NOMO-1 (cell line): ENCODE results near the gene ME3.
"Not testable (repeated sequence)": the region's sequence is repeated elsewhere in the genome, so short reads cannot be mapped to it uniquely, and the experiment has no call there.

Source experiments
- DNase-seq, 2 experiments: peaks; one replicate each; lab custom pipeline; 2025; ENCODE audit not compliant: unreplicated experiment in 2 of 2; lab: John Stamatoyannopoulos, UW

The ME3 gene

DNA sequence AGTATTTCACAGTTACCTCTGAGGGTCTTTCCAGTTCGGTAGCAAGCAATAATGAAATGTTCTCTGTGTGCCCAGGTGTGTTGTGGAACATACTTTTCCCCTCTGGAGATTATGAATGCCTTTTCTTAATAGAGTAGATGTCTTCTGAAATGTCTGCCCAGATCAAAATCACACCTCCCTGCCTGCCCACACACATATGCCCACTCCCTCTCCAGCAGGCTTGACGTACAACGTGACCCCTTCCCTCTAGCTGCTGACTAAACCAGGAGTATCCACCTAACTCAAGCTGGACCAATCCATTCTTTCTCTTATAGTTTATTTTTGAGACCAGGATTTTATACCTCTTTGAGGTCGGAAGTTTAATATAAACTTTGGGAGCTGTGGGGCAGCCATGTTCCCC is 48.7 kb downstream of the ME3 start:
- no peak for DNase-seq

DNA sequence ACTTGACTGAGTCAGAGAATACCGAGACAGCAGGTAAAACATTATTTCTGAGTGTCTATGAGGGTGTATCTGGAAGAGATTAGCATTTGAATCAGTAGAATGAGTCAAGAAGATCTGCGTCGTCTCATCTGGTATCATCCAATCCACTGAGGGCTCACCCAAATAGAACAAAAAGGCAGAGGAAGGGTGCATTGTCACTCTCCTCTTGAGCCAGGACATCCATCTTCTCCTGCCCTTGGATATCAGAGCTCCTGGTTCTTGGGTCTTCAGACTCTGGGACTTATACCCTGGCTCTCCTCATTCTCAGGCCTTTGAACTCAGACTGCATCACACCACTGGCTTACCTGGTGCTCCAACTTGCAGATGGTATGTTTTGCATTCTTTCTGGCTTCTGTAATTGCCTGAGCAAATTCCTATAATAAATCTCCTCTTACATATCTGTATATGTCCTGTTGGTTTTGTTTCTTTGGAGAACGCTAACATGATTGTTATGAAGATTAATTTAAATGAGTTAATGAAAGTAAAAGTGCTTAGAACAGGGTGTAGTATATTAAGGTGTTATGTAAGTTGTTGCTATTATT is 49.3 kb downstream of the ME3 start:
- no peak for DNase-seq

DNA sequence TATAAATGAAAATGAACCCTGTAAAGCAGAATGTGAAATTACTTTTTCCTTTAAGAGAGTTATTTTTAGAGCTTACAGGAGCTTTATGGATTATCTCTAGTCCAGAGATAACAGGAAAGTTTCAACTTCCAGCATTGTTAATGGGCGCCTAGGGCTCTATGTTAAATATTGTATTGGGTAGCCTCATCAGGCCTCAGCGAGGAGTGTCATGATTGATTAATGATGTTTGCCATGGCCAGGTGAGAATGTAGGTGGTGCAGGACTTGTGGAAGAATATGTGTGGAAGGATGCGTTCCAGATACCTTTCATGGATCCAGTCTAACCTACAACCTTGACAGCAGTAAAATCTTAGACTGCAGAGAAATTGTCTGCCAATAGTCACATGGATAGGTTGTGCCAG is 50.6 kb downstream of the ME3 start:
- no peak for DNase-seq

DNA sequence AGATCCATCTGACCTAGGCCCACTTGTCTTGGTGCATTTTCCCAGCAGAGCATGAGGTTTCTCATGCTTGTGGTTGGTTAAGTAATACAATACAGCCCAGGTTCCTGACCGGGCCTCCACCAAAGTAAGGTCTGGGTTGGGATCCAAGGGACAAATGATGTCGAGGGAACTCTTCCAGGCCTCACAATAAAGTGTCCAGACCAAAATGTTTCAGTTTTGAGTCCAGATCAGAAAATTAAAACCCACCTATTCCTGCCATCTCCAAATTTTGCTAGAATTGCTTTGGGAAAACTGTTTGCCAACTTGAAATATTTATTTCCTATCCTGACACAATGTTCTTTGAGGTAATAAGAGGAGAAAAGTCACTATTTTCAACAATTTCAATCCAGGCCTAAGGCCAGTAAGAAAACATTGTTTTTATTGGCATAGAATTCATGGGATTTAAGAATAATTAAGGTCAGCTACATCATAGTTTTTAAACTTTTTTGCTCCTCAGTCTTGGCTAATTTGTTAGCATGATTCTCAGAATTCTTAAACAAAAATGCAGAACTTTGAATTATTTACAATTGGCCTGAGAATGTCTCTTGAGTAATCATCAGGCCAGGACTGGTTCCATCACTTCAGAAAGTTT is 51.4 kb downstream of the ME3 start:
- DNase-seq, result no peak

DNA sequence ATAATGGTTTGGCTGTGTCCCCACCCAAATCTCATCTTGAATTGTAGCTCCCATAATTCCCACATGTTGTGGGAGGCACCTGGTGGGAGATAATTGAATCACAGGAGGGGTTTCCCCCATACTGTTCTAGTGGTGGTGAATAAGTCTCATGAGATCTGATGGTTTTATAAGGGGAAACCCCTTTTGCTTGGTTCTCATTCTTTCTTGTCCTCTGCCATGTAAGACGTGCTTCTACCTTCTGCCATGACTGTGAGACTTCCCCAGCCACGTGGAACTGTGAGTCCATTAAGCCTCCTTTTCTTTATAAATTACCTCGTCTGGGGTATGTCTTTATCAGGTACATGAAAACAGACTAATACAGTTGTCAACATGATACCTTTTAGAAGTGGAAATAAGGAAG is 53.0 kb downstream of the ME3 start:
- not testable (repeated sequence) for DNase-seq

DNA sequence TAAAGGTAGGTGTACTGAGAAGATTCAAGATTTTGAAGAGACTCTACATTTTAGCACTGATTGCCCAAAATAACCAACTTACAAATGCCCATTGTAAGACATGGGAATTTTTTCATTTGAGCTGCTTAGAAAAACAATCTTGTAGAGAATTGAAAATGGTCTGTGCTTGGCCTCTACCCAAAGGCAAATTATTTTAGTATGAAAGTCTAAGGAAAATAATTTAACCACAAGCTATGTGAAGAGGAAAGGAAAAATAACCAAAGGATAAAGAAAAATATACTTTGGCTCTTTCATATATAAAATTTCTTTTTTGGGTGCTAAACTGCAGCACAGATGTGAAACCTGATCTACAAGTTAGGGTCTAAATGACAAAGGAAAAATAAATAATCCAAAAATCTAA is 54.9 kb downstream of the ME3 start:
- no peak for DNase-seq

DNA sequence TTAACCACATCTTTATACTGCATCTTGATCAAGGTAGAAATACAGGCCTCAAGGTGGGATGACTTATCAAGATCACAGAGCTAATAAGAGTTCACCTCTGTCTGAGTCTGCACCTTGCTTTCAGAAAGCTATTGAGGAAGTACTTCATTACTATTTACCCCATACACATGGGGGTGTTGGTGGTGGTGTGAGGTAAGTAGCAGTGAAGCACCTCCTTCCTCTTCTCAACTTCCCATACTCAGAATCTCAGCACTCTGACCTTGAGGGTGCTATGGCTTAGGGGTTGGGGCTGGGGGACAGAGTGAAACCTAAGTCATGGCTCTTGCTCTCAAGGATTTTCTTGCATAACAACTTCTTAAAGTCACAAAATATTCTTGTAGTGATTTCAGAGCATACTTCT is 56.9 kb downstream of the ME3 start:
- DNase-seq, result peak; percentile 46 to 56

DNA sequence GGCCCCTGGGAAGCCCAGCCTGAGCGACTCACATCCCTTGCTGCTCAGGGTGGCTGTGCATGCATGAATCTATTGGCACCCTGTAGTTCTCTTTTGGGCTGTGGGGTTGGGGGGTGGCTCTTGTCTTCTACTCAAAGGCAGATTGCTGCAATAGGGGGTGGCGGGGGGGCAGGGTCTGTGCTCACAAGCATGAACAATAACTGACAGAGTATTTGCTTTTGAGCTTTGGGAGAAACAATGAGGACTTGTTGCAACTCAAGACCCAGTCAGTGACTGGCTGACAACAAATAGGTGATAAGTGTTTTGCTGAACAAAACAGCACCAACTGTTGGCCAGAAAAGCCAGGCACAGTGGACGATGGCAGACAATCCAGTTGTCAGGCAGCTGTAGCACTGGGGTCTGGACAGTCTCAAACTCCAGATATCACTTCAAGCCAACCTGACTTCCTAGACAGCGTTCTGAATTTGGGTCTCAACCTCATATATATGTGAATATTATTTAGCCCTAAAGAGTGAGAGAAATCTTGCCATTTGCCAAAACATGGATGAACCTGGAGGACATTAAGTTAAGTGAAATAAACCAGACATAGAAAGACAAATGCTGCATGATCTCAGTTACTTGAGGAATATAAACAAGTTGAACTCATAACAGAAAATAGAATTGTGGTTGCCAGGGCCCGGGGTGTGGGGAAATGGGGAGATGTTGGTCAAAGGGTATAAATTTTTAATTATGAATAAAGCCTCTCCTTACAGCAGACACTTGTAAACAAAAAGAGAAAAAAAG is 61.7 kb downstream of the ME3 start:
- DNase-seq, result no peak

DNA sequence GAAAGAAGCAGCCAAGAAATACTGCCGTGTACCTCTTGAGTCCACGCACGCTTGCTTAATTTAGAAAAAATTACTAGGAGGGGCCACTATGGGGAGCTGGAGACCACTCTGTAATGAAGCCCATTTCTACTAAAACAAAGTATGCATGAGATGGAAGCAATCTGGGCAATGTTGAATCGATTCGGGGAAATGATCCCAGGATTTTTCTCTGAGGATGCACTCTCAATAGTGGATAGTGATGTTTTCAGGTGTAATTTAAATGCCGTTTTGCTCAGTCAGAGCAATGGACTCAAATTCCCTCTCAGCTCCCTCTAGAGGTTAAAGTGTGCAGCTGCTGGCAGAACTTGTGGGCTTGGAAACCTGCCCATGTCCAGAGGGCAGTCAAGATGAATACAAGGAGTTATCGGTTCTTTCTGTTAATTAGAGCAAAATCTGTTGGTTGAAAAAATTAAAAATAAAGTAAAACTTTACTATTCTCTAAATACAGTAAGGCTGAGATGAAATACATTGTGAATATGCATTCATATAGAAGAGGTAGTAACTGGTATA is 64.1 kb downstream of the ME3 start:
- peak in 1 of 2 experiments; percentile 57 for DNase-seq

DNA sequence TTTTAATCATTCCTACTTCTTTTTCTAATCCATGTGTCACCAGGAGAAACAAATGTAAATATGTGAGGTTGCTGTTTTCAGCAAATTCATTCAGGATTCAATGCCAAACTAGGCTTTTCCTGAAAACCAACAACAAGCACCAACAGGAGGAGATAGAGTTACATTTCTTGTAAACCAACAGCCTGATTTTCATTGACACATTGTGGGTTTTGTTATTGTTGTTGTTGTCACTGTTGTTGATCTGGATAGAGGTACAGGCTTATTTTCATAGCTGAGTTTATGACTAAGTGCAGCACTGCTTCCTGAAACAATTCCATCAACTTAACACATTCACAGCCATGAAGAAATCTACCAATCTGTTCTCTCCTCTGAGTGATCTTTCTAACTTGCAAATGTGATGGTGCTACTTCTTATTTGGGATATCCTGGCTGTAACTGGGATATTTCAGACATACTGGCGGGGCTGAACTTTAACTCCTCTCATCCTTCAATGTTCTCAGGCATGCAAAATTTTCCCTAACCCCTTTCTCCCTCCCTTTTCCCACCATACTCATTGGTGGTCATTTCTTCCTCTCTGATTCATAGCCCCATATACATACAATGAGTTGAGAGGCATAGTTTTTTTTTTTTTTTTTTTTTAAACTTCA is 65.5 kb downstream of the ME3 start:
- no peak for DNase-seq

DNA sequence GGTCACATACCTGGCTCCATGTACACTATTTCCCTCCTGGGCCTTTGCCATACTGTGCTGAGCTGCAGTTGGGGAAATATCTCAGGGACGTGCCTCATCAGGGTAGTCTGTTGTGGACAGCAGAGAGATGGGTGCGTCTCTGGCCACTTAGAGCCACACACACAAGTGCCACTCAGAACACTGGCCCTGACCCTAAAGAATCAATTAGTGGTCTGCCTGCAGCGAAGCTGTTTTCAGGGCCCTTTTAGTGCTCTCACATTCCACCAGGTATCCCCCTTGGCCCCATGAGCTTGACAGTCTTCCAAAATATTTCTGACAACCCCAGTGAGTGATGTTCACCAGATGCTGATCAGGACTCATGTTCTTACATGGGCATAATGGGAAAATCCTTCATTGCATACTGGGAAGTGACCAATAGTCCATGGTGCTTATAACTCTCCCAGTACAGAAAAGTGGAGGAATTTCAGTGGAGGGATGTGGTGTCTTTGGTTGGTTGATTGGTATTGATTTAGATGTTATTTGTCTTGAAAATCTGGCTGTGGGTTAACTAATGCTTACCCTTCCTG is 66.1 kb downstream of the ME3 start:
- DNase-seq, result no peak

DNA sequence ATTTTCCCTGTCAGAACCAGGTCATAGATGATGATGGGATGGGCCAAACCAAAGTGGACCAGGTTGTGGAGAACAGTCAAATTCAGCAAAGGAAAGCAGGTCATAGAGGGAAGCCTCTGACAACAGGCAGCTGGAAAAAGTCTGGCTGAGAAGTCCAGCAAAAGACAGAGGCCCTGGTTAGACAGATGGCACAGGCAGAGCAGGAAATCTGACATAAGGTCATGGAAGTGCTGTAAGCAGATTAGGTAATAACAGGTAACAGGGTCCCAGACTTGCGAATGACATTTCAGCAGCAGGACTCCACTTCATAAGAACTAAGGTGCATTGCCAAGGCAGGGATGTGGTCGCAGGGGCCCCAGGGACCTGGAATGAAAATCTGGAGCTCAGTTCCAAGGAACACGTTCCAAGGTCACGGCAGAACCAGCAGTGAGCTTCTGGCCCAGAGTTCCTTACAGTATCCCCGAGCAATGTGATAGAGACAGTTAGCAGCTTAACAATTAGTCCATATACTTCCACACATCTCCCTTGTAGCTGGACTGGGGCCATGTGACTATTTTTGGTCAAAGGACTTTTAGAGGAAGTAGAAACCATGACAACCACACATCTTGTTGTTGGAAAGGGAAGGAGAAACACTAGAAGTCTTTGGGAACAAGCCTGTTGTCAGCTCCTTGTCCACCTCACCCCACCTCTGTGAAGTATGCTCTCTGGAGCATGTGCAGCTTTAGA is 75.4 kb downstream of the ME3 start:
- DNase-seq, result peak; percentile 8 to 39

DNA sequence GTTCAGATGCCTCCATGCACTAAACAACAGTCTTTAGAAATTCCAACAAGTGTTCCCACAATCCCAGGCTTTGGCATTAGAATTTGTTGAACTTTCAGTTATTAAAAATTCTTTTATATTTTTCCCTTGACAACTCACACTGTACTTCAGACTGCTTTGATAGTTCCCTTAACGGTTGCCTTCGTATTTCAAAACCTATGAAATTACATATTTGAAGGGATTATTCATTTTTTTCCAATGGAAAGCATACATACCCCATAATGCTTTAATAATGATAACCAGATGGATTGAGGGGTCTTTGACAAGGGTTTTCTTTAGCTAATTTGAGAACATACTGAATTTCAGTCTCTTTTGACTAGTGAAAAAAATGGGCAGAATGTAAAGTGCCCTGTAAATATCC is 76.5 kb downstream of the ME3 start:
- no peak for DNase-seq

DNA sequence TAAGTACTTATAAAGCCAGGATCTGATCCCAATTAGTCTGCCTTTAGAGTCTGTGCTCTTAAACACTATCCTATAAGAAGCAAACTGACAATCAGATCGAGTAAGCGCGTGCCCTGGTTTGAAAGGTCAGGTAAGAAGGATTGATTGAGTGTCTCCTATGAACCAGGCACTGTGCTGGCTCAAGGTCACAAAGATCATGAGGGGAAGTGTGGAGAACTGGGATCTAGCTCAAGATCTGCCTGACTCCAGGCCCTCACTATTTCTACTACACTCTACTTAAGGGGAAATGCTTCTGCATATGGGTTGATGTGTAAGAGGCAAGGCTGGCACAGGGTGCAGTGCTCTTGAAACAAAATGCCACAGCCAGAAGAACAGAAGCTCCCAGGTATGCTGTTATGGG is 77.0 kb downstream of the ME3 start:
- no peak for DNase-seq

DNA sequence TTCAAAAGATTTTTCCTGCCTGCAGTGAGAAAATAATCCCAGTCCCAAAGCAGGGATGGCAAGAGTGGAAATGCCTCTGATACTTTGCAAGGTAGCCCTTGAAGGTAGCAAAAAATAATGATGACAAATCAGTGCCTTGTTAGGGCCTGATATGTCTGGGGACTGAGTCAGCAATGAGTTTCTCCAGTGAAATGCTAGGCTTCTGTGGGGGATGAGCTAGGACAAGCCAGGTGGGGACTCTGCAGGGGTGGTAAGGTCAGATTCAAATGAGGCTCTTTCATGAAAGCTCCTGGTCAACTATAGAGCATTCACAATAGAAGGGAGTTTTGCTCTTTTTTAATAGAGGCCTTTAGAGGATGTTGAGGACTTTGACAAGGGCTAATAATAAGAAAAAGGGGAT is 77.7 kb downstream of the ME3 start:
- DNase-seq, result no peak

DNA sequence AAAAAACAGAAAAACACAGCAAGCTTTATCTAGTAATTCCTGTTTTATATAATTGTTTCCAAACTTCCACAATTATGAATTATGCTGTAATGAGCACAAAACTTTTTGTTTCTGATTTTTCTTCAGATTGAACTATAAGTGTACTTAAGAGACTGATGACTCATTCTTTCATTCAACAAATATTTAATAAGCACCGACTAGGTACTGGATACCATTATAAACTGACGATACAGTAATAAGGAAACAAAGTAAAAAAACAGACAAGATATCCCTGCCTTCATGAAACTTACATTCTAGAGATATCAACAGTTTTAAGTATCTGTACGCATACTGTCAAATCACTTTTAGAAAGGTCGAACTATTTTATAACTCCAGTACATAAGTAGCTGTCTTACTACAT is 78.6 kb downstream of the ME3 start:
- no peak for DNase-seq

DNA sequence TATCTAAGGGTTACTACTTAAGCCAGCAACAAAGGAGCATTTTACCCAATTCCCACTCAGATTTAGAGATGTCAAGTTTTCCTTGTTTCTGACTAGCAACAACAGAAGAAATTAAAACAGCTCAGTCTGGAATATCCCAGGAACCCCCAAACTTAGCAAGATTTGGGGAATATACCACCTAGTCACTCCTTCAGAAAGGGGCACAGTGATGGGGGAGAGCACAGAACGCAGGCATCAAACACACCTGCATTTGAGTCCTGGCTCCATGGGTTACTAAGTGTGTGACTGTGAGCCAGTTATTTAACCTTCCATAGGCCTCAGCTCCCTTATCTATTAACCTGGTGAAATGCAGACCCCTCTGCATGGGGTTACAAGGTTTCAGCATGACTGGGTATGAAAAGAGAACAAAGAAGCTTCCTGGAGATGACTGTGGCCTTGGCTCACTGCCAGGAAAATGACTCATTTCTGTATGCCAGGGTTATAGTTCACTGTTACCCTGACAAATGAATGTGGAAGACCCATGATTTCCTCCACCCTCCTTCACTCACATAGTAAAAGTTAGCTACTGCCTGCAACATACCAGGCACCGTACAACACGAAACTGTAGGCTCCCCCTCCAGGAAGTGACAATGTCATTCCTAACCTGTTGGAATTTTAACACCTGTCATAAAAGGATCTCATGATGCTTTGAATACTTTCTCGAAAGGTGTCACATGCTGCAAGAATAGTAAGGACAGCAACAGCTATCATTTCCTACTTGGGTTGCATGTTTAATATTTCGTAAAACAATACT is 79.6 kb downstream of the ME3 start:
- DNase-seq, result peak; percentile 29 to 89

DNA sequence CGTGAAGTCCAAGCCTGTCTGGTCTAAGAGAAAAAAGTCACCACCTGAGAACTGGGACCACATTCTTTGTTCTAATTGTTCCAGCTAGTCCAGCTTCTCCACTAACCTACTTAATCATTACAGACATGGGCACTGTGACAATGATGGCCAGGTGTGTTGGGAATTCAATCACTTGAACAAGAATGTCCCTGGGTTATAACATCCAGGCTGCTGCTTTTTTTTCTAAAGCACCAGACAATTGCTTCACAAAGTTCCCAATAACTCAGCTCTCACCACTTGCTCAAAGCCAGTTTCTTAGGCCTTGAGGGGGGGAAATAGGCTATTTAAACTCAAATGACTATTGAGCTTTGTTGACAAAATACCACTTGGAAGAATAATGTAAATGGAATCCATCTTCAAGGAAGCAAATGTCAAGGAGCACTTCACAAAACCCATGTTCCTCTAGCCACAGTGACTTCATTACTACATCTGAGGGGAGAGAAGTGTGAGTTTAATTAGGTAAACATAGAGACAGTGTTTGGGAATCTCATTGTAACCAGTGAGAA is 80.3 kb downstream of the ME3 start:
- no peak for DNase-seq

DNA sequence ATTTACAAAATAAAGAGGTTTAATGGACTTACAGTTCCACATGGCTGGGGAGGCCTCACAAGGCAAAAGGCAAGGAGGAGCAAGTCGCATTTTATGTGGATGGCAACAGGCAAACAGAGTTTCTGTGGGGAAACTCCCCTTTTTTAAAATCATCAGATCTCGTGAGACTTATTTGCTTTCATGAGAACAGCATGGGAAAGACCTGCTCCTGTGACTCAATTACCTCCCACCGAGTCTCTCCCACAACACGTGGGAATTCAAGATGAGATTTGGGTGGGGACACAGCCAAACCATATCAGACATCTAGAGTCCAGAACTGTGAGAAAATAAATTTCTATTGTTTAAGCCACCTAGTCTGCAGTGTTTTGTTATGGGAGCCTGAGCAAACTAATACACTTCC is 80.8 kb downstream of the ME3 start:
- no peak for DNase-seq
